CD4-positive, alpha-beta T cell treated with Interferon alpha-2 for 1 hour (primary cell): Measurements from ENCODE around the gene ANTXR1.
"Not testable (repeated sequence)": the region's sequence is repeated elsewhere in the genome, so short reads cannot be mapped to it uniquely, and the experiment has no call there.

ENCODE experiments used
- DNase-seq, 2 donors: peaks; one replicate each; pipeline ENCODE4 v3.0.0-alpha.2; 2020 to 2022

Gene ANTXR1

DNA sequence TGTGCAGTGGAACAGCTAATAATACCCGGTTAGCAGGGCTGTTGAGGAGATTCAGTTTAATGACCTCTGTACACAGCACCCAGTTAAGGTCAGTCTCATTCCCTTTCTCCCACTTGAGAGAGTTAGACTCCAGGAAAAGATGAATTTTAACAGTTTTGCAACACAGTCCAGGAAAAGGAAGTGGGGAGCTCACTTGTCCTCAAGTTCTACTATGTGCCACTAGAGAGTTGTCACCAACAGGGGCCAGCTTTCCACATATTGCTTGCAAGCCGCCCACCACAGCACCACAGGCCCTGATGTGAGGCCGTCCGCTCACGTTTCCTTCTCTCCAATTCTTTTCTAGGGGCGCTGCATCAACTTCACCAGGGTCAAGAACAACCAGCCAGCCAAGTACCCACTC is 231.9 kb downstream of the ANTXR1 start:
- DNase-seq = no peak

DNA sequence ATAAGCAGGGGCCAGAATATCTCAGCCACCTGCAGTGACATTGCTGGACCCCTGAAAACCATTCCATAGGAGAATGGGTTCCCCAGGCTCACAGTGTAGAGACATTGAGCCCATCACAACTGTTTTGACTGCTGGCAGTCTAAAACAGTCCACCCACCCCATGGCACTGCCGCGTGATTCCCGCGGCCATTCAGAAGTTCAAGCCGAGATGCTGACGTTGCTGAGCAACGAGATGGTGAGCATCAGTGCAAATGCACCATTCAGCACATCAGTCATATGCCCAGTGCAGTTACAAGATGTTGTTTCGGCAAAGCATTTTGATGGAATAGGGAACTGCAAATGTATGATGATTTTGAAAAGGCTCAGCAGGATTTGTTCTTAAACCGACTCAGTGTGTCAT is 234.6 kb downstream of the ANTXR1 start:
- no peak for DNase-seq

DNA sequence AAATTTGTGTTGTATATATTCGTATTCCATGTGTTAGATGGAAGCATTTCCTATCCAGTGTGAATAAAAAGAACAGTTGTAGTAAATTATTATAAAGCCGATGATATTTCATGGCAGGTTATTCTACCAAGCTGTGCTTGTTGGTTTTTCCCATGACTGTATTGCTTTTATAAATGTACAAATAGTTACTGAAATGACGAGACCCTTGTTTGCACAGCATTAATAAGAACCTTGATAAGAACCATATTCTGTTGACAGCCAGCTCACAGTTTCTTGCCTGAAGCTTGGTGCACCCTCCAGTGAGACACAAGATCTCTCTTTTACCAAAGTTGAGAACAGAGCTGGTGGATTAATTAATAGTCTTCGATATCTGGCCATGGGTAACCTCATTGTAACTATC is 235.3 kb downstream of the ANTXR1 start:
- DNase-seq = no peak

DNA sequence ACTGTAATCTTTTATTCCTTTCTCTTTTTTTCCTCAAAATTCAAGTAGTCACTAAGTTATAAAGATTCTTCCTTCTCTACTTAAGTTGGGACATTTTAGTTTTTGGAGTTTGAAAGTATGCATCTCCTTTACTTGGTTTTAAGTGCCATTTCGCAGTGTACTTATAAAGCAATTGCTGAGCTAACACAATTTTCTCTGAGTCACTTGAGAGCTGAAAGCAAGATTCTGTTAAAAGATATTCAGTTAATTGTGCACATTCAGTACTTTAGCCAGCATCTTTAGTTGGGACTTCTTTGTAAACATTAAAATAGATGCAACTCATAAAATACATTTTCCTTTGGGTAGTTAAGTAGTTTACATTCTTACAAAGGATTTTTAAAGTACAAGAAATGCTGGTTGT is 238.0 kb downstream of the ANTXR1 start:
- DNase-seq = no peak

DNA sequence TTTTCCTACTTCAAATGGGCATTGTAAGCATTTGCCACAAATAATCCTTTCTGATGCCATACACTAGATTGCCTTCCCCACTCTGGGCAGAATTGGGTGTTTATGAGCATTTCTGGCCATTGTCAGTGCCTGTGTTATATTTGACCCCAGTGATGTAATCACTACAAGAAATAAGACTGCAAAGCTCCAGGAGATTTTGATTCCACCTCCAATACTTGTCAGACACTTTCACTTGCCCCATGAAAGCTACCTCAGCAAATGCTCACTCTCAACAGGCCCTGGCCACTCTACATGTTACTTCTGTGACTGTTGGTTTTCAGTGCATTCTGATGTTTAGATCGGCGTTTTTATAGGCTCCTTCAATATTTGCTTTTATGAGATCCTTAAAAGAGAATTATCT is 239.0 kb downstream of the ANTXR1 start:
- DNase-seq = no peak

DNA sequence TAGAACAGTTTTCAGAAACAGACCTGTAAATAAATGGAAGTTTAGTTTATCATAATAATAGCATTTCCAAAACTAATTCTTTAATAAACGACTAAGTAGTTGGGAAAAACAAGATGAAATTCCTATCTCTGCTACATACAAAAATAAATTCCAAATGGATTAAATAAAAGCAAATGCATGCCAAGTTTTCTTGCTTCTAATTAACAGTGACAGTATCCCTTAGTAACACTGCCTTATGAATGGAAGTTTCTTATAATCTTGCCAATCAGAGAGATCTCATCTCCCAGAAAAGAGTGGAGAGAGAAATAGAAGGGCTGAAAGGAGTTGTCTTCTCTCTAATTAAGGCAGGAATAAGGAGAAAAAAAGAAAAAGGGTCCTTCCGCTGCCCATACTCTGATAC is 240.1 kb downstream of the ANTXR1 start:
- no peak for DNase-seq

DNA sequence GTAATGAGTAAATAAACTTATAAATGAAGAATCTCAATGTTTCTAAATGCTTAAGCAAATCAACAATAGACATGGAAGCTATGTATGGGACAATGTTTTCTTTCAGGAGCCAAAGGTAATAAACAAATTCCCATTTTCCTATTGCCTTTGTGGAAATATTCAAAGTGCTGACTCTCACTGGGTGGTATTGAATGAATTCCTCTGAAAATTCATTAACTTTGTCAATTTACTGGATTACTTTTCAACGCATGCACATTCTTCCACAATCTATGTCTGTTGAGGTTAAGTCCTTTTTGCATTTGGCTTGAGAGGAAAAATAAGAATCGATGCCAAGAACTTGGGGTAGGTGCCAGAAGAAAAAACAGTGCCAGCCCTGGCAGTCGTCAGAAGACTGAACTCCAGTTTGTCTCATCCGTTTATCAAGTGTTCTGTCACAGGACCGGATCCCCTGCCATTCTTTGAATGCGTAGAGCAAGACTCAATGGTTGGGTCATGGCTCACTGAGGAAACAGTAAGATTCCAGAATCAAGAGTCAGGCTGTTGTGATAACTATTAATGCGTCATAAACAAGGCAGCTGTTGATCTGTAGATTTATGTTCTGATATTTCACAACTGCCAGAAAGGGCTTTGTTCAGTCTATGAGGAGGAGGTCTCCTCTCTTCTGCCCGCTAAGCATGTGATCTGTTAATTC is 240.8 kb downstream of the ANTXR1 start:
- no peak for DNase-seq

DNA sequence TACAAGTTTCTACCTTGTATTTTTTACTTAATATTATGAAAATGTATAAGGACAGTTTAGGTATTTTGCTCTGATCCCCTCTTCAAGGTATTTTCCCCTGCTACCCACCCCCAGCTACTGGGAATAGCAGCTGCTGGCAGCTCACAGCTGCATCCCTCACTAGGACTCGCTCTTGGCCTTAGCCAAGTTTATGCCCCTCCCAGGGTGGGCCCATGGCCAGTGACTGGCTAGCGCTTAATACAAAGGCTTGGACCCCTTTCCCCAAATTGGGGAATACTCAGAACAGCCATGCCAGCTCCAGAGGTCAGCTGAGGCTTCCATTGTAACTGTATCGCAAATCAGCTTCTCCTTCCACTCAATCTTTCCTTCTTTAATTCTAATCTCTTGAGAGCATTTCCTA is 242.8 kb downstream of the ANTXR1 start:
- no peak for DNase-seq

DNA sequence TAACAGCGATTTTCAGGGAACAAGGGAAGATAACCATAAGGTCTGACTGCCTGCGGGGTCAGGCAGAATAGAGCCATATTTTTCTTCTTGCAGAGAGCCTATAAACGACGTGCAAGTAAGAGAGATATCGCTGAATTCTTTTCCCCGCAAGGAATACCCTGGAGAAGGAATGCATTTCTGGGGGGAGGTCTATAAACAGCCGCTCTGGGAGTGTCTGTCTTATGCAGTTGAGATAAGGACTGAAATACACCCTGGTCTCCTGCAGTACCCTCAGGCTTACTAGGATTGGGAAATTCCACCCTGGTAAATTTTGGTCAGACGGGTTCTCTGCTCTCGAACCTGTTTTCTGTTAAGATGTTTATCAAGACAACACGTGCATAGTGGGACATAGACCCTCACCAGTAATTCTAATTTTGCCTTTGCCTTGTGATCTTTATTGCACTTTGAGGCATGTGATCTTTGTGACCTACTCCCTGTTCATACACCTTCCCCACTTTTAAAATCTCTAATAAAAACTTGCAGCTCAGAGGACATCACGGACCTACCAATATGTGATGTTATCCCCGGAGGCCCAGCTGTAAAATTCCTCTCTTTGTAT is 247.1 kb downstream of the ANTXR1 start:
- not testable (repeated sequence) for DNase-seq

DNA sequence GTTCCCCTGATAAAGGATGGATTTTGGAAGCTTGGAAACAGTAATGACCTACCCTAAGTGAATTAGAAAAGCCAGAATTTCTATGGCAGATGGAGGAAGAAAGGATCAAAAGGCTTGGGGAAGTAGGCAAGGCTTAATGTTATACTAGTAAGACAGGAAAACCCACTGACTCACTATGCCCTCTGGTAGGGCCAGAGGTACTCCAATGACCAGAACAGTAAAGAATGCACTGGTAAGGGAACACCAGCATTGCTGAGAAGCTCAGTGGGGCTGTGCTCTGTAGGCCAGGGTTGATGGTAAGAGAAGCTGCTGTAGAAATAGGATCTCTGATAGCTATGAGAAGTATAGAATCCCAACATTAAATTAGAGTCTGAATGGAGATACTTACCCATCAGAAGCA is 247.7 kb downstream of the ANTXR1 start:
- DNase-seq = no peak

DNA sequence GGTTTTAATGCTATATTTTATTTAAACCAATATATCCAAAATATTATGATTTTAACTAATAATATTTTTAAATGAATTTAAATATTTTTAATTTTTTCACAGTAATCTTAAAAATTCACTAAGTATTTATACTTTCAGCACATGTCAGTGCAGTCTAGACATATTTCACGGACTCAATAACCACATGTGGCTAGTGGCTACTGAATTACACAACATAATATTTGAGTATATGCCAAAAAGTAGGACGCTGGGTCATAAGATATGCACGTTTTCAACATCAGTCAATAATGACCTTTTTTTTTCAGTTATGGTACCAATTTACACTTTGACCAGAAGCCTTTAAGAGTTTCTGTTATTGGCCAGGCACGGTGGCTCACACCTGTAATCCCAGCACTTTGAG is 256.4 kb downstream of the ANTXR1 start:
- no peak for DNase-seq

DNA sequence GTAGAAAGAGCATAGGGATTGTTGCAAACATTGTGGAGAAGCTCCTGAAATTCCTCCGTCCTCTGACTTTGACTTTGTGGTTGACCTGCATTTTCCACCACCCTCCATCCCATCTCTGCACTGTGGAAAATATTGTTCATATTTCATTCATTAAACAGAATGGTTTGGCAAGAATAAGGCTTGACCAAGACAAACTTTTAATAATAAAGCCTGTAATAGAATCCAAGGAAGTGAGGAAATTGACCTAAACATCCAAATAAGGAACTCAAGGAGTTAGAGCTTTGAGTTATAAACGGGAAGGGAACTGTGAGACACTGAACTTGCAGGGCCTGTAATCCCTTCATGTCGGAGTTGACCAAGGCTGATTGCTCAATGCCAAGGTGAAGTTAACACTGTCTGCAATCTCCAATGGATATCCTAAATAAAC is 258.9 kb downstream of the ANTXR1 start:
- no peak for DNase-seq

DNA sequence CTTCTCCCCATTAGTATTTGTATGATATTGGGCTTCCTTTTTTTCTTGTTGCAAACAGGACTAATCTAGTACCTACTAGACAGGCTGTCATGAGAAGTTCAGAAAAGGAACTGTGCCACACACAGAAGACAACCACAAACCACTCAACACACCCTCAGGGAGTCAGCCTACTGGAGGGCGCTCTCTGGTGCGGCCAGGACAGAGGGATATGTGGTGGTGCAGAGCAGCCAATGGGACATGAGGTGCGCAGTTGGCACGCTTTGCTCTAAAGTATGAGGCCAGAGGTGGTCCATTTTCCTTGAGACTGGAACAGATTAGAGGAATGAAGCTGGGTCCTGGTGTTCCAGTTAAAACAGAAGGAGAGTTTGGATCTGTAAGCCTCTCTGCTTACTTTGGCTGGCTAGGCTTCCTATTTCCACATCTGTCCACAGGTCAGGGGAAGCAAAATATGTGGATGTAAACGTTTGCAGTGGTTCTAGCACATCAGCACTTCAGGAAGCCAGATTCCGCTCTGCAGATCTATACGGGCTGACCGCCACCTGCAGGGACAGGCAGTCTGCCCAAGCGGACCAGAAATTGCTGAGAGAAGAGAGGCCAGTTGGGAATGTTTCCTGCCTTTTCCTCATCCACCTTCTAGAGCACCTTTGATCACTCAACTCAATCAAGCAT is 260.0 kb downstream of the ANTXR1 start:
- no peak for DNase-seq

DNA sequence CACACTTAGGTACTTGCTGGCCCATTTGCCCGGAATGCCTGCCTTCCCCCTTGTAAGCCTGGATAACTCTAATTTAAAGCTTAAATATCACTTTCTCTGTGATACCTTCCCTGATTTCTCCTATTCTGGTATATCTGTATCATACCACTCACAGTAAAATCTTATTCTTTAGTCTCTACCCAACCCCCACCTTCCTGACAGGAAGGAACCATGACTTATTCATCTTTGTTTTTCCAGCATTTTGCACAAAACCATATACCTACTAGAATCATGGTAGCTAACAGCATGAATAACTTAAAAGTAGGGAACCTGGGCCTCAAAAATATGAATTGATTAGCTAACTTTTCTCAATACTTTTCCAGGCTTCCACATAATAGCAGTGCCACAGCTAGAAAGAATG is 262.5 kb downstream of the ANTXR1 start:
- DNase-seq = no peak

DNA sequence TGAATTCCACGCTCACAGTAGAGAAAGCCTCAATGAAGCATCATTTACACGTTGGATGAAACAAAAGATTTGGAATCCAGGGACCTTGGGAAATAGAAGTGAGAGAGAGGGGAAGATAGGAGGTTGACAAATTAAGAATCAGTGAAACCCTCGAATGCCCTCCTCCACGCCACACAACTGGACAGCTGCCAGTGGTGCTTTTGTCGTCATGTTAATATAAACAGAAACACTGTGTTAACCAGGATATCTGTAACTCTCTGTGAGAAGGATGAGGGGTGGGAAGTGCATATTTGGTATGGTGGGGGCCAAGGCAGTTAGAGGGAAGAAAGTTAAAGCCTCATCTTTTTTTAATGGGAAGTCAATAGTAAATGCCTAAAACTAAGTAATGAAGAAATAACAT is 265.4 kb downstream of the ANTXR1 start:
- no peak for DNase-seq

DNA sequence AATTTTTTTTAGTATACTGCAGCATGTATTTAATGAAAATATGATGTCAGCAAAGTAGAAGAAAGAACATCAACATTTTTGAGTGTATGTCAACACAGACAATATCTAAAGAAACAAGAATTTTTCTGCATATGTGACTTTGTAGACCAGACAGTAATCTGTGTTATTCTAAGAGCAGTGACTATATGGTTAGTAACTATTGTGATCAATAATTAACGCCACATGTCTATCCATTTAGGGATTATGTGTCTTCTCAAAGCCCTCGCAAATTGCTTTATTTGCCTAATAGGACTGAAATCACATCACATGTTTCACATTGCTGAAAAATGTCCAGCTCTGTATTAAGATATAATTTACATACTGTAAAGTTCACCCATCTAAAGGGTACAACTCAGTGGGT is 266.2 kb downstream of the ANTXR1 start:
- no peak for DNase-seq

DNA sequence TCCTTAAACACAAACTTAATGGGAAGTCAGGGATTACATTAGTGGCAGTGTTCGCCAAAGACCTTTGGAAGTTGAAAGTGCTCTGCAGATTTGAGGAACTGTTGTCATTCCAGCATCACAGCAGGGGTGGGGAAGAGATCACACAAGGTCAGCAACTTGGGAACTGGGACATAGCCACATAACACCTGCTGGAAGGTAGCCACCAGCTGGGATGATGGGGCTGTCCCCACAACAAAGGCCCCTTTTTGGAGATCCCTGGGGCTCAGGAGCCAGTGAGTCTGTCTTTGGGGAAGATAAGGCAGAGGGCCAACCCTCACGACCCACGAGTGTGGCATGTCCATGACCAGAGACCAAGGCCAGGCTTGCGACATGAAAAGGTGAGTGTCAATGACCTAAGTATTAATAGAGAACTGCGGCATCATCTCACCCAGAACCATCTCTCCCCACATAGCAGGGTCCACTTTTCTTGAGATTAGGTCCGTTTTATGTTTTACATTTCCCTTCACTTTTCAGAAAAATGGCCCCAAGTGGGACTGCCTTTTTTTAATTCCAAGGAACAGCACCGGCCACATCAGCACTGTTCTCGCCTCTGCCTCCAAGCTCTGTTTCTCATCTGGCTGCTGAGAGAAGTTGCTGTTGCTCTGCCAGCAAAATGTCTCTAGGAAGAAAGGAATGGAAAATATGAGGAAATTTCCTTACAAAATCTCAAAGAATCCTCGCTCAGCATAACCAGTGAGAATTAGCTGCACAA is 267.1 kb downstream of the ANTXR1 start:
- no peak for DNase-seq

DNA sequence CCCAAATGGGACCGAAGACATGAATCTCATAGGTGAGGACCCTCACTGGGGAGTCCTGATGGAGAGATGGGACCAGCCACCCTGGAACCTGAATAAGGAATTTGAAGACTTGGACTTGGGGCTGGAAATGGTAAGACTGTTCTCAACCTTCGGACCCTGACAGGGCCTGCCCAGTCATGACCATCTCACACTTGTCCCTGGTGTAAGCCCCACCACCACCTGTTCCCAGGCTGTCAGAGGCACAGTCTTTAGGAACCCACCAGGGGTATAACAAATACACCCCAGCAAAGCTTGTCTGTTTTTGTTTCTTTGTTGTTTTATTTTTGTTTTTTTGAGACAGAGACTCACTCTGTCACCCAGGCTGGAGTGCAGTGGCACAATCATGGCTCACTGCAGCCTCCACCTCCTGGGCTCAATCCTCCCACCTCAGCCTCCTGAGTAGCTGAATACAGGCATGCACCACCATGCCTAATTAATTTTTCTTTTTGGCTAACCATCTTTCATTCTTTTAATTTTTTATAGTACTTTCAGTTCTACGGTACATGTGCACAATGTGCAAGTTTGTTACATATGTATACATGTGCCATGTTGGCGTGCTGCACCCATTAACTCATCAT is 267.9 kb downstream of the ANTXR1 start:
- DNase-seq = no peak

DNA sequence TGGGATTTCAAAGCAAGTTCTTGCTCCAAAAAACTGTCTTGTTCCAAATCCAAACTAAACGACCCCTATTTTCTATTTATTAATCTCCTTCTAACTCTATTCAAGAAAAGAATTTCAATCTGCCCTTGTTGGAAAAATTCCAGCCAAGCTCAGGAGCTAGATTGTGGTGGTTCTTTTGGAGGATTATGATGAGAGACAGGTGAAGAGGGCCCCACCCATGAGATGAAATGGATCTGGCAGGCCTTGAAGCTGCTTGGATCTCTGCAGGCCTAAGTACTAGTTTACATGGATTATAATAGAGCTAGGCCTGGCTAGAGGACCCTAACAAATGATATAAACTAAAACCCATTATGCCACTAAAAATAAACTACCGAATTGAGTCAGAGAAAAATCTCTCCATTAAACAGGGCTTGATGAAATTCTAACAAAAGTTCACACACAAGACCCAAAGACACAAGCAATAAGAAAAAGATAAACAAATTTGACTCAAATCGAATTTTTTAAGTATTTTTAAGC is 272.5 kb downstream of the ANTXR1 start:
- DNase-seq = no peak

DNA sequence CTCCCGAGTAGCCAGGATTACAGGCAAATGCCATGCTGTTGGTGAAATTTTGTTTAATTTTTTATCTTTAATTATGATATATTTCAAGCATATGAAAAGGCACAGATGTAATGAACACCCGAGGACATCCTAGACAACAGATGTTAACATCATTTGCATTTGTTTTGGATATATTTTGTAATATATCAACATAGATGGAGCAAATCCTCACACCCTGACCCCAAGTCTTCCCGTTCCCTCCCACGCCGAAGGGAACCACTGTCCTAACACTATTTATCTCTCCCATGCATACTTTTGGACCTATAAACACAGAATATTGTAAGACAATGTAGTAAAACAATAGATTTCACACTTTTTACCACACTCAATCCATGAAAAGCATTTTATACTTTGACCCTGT is 274.6 kb downstream of the ANTXR1 start:
- DNase-seq = no peak

DNA sequence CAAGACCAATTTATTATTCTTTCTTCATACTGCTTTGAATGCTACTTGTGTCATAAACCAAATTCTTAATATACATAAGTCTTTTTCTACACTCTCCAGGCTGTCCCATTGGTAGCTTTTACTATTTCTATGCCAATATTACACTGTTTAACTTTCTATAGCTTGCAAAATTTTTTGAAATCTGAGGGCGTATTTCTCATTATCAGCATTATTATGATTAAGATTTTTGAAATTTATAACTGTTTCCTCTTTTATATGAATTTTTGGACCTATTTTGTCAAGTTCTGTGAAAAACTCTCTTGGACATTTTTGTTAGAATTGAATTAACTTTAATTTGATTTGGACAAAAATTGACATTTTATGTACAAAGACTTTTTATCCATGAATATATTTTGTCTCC is 275.4 kb downstream of the ANTXR1 start:
- no peak for DNase-seq

DNA sequence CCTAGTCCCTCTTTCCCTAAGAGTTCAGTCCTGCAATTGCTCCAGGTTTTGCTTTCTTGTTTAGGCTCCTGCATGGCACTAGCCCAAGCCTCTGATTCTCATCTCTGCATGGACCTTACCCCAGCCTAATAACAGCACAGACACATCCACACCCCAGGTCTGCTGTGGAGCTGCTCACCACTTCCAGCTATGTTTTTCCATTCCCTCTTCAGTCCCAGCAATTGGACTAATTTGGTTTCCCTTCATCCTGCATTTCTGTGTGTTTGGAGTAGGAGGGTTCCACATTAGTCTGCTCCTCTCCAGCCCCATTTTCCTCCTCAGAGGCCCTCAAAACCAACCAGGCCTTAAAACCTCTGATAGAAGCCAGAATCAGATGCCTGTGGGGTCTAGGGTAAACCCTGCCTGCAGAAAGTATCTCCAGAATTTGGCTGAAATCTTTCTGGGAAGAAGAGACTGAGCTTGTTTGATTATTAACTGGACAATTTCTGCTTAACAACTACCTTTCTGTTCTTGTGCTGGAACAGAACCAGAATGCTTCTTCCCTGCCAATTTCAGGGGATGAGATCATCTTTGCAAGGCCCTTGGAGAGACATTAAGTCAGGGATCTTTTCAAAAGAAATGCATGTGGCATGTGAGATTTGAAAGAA is 278.1 kb downstream of the ANTXR1 start:
- DNase-seq = no peak

DNA sequence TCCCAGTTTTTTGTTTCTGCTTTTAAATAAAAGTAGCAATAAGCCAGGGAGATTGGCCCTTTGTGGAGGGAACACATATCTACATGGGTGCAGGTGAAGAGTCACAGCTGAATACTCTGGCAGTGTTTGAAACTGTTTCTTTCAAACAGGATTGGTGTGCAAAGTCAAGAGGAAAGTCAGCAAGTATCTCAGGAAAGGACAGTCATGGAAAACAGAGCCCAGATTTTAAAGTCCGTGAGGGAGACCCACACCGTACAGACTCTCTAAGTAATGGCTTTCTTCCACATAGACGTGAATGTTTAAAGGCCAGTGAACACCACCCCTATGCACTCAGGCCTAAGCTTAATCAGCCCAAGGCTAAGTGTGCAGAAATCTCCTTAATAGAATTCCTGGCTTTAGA is 278.7 kb downstream of the ANTXR1 start:
- DNase-seq = no peak
